HG03521 (cell line): Measurements from ENCODE around the gene GPATCH2.
"Not testable (repeated sequence)": the region's sequence is repeated elsewhere in the genome, so short reads cannot be mapped to it uniquely, and the experiment has no call there.

Experiments
- ATAC-seq: cut with Tn5 transposase; IDR thresholded peaks from one replicate; pipeline ENCODE4 v1.9.1; 2021; ENCODE audit warnings: mild to moderate bottlenecking, moderate library complexity; ENCODE audit not compliant: unreplicated experiment

GPATCH2 gene

DNA sequence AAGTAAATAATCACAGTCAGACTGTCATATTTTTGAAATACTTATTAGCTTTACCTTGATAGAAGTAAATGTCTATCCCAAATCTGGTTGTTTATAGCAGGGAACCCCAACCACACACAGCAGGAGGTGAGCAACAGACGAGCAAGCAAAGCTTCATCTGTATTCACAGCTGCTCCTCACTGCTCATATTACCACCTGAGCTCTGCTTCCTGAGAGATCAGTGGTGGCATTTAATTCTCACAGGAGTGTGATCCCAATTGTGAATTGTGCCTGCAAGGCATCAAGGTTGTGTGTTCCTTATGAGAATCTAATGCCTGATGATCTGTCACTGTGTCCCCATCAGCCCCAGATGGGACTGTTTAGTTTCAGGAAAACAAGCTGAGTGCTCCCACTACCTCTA, 104.3 kb downstream of the GPATCH2 start:
- ATAC-seq, result no peak

- no peak for ATAC-seq
Observed at GRCh38 chr1:217525773-217526490, 105.0 kb downstream of the GPATCH2 start.

DNA sequence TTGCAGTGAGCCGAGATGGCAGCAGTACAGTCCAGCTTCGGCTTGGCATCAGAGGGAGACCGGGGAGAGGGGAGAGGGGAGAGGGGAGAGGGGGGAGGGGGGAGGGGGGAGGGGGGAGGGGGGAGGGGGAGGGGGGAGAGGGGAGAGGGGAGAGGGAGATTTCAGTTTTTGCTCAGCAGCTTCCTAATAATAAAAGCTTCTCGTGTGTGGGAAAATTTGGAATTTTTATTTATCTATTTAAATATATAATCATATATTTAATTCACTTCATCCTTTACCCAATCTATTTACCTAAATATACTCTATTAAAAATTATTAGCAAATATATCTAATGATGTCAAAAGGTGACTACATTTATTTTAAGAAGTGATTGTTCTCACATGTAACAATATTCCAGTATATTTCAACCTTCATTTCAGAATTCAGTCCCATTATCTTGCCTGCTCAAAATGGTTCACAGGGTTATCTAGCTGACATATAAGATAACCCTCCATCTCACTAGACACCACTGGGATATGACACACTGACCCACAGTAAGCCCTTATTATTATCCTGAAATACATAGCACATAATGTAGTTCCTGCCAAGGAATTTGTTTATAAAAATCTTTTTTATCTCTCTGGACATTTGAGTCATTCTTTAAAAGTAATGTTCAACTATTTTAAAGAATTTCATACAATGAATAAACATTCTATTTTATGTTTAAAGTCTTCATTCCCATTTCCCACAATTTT, 105.9 kb downstream of the GPATCH2 start:
- no peak for ATAC-seq

DNA sequence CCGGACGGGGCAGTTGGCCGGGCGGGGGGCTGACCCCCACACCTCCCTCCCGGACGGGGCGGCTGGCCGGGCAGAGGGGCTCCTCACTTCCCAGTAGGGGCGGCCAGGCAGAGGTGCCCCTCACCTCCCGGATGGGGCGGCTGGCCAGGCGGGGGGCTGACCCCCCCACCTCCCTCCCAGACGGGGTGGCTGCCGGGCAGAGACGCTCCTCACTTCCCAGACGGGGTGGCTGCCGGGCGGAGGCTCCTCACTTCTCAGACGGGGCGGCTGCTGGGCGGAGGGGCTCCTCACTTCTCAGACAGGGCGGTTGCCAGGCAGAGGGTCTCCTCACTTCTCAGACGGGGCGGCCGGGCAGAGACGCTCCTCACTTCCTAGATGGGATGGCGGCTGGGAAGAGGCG, 107.0 kb downstream of the GPATCH2 start:
- not testable (repeated sequence) for ATAC-seq

DNA sequence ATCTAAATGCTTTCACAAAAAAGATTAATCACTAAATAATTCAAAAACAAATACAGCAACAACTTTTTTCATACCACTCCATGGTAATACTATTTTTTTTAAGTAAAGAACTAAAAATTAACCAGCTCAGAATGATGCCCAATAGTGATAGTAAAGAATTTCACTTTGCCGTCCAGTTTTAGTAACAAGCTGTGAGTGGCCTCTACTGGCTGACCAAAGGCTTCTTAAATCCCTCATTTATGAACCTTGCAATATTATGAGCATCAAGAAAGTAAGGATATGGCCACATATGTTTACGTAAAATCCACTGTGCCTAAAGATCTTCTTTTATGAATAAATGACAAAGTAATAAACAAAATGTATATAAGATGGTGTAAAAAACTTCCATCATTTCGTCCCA, 108.6 kb downstream of the GPATCH2 start:
- no peak for ATAC-seq

DNA sequence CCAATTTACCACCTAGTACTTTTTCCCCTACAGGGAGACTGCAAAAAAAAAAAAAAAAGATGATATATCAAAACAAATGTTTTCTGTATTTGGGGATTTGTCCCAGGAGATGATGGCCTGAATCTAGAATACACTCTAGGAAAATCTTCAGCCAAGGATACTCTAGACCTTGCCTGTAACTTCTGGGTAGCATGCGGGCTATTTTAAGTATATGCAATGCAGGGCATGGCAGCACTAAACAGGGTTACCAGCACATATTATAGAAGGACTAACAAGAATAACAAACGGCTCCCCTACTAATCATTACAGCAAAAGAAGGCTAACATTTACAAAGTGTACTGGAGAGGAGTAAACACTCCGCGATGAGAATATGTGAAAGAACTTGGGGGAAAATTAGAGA, 109.6 kb downstream of the GPATCH2 start:
- ATAC-seq, result no peak

DNA sequence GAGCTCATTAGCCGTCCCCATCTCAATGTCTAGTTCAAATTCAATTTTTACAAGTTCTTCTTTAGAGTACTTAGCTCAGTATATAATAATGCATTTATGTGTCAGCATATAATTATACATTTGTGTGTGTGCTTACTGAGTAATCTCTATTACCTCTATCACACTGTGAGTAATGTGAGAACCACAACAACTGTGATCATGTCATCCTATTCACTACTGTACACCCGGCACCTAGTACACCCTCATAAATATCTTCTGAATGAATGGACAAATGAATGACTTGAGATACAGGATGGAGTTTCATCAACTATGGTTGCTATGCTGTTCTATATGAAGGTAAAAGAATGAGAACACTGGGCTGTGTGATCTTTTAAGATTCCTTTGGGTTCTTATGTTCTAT, 124.0 kb downstream of the GPATCH2 start:
- no peak for ATAC-seq

- no peak for ATAC-seq
Observed at GRCh38 chr1:217498209-217498608, 132.7 kb downstream of the GPATCH2 start.

GRCh38 chr1:217495249-217495648, 135.6 kb downstream of the GPATCH2 start:
- ATAC-seq, result peak; percentile 90

GRCh38 chr1:217494767-217495166, 136.1 kb downstream of the GPATCH2 start:
- ATAC-seq, result peak; percentile 60

GRCh38 chr1:217493290-217493689, 137.6 kb downstream of the GPATCH2 start:
- ATAC-seq, result no peak

DNA sequence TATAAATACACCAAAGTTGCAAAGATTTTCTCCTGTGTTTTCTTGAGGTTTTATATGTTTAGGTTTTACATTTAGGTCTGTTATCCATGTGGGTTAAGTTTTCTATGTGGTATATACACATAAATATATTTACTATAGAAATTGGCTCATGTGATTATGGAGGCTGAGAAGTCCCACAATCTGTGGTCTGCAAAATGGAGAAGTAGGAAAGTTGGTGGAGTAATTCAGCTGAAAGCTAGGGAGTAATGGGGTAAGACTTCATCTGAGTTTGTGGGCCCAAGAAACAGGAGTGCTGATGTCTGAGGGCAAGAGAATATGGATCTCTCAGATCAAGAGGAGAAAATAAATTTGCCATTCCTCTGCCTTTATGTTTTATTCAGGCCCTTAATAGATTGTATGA, 146.0 kb downstream of the GPATCH2 start:
- ATAC-seq, result no peak

- ATAC-seq, result peak; percentile 99
Observed at GRCh38 chr1:217482356-217483102, 148.4 kb downstream of the GPATCH2 start.

DNA sequence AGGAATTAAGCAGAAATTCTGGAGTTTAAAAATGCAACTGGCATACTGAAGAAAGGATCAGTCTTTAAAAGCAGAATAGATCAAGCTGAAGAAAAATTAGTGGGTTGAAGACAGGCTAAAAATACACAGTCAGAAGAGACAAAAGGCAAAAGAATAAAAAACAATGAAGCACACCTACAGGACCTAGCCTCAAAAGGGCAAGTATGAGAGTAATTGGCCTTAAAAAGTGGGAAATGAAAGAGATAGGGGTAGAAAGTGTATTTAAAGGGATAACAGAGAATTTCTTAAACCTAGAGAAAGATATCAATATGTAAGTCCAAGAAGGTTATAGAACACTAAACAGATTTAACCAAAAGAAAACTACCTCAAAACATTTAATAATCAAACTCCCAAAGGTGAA, 152.4 kb downstream of the GPATCH2 start:
- no peak for ATAC-seq

DNA sequence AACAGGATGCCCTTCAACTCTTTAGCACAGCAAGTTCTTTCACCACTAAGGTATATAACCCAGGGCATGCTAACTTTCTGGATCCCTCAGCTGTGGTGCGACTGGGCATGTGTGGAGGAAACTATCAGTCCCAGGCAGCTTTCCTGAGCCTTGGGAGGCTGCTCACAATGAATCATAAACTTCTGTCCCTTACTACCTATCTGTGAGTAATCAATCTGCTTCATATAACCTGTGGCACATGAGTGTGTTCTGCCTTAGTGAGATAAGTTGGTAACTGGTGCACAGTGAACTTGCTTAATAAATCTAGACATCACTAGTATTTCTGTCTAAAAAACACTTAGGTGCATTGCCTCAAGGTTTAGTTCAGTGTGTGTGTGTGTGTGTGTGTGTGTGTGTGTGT, 158.0 kb downstream of the GPATCH2 start:
- ATAC-seq, result no peak

GRCh38 chr1:217471403-217471802, 159.5 kb downstream of the GPATCH2 start:
- no peak for ATAC-seq

DNA sequence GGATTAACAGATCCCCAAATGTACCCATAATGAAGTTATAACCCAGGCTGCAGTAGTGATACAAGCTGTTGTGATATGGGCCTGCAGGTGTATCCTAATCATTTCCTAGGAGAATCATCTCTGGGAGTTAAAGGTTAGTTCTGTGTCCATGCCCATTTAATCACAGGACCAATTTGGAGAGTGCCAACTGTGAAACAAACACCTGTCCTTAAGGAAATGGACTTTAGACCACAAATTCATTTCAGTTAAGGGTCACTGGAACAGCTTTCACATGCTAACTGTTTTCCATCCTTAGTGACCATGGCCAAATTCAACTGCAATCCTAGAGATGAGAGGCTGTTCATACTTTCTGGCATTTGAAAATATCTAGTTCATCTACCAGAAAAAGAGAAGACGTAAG, 160.9 kb downstream of the GPATCH2 start:
- ATAC-seq, result no peak

DNA sequence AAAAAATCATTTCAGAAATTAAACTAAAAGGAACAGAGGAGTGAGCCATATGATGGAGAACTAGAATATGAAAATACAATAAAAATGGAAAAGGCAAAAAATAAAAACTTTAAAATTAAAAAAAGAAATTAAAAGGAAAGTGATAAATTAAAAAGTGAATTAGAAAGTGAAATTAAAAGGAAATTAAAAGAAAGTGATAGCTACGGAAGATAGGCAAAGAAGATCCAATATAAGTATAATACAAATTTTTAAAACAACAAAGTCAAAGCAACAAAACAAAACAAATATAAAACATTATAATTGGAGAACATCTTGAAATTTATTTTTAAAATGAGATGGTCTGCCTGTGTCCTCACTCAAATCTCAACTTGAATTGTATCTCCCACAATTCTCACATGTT, 165.8 kb downstream of the GPATCH2 start:
- ATAC-seq, result no peak

DNA sequence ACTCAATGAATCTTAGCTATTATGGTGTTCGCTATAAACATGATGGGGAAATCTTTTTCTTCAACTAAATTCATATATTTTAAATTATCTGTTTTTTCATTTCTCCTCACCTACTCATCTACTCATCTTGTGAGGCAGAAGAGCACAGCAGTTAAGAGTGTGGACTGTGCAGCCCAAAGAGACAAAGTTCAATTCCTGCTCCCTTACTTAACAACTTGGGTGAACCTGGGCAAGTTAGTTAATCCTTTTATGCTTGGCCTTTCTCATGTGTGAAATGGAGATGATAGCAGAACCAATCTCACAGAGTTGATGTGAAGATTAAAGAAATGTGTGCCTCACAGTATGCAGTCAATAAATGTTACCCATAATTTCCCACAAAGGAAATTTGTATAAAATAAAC, 168.2 kb downstream of the GPATCH2 start:
- no peak for ATAC-seq

DNA sequence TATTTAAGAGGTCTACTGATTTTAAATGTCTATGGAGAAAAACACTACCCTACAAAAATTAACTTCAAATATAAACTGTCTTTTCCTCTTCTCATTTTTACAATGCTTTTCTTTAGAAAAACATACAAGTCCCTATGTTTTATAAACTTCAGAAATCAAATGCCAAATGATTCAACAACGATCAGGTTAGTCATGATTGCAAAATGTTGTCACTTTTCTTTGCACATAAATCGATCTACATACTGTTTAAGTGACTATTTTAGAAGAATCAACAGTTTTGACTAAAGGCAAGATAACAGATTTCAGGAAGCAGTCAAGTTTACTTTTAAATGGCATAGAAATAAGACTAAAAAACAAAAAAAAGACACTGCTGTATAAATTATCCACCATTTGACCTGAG, 168.7 kb downstream of the GPATCH2 start:
- ATAC-seq, result no peak

DNA sequence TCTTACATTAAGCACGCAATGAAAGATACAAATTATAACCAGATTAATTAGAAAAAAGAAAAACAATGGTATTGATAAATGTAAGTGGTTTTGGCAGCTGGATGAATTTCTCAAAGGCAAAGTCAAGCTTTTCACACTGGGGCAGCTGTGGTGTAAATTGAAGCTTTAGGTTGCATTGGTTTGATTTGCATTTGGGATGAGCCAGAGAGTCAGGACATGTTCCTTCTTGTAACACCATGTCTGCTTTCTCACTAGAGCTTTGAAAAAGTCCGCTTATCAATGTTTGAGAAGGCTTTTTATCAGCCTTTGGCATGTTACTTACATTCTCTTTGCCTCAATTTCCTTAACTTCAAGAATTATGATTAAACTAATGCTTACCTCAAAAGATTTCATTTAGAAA, 173.9 kb downstream of the GPATCH2 start:
- ATAC-seq, result no peak

GRCh38 chr1:217456261-217456660, 174.6 kb downstream of the GPATCH2 start:
- ATAC-seq, result no peak
